ENCODE data around the gene JAK1.

DNA sequence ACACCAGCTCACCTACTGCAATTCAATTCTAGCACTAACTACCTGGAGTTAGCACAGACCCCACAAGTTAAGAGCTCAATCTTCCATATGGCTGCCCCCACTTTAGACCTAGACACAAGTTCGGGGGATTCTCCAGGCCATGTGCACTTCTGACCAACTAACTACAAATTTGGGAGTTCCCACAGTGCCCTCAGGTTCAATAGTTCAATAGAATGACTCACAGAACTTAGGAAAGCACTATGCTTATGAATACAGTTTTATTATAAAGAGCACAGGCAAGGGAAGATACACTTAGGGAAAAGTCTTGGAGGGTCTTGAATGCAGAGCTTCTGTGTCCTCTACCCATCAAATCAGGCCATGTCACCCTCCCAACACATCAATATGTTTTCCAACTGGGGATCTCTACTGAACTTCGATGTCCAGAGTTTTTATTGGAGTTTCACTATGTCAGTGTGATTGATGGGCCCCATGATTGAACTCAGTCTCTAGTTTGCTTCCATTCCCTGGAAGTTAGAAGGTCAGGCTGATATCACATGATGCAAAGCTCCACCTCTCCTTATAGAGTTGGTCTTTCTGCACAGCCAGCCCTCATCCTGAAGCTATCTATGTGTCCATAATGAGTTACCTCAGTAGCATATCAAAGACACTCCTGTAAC, 175.4 kb downstream of the JAK1 start:
- TF ChIP-seq CTCF (IDR thresholded peaks at IDR 0.05; ENCODE audit: insufficient read depth, low read depth, low read length) (no peak), EZH2 (IDR thresholded peaks at IDR 0.05; ENCODE audit: insufficient read depth, low read length) (no peak)
